GM19455 (cell line): Measurements from ENCODE around the gene CCDC70.
"Not testable (repeated sequence)": the region's sequence is repeated elsewhere in the genome, so short reads cannot be mapped to it uniquely, and the experiment has no call there.

ENCODE experiments used
- ATAC-seq: cut with Tn5 transposase; IDR thresholded peaks from one replicate; pipeline ENCODE4 v1.9.1; 2021; ENCODE audit not compliant: unreplicated experiment

Gene CCDC70

DNA sequence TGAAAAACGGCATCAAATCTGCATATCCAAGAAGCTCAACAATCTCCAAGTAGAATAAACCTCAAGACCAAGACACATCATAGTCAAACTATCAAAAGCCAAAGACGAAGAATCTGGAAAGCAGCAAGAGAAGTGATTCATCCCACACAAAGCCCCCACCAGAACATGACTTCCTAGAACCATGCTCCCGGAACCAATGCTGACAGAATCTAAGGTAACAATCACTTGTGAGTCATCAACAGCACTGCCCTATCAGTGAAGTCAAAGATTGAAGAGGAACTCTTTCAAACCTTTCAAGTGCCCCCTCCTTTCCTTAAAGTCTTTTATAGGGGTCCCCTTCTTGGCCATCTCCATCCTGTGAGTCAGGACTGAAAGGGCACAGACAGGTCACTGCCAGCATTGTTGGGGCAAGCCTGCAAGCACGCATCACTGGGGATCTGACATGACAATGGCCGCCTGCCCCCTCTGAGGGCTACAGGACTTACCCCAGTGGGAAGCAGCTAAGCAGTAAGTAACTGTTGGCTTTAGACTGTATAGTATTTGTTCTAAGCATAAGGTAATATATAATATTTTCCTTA, at the start of gene CCDC70:
TSS of gene CCDC70 (plus strand) at position 247 of the 578 bp plus-strand sequence. CDS start 3,443 bp downstream, outside the sequence.
- ATAC-seq: no peak

DNA sequence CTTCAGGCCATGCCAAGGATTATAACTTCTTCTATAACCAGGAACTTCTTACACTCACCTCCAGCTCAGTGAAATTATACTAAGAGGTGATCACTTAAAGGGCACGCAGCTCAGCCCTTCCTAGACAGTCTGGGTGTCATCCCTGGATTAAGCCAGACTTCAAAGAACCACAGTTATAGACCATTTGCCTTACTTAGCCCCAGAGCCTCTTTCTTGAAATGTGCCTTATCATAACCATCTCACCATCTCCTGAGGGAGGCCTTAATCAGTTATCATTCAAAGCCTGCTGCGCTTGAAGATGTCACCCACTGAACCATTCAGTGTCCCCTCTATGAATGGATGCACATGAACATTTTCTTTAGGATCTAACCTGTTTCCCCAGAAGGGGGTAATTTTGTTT, 47.7 kb upstream of the CCDC70 start:
- no peak for ATAC-seq

DNA sequence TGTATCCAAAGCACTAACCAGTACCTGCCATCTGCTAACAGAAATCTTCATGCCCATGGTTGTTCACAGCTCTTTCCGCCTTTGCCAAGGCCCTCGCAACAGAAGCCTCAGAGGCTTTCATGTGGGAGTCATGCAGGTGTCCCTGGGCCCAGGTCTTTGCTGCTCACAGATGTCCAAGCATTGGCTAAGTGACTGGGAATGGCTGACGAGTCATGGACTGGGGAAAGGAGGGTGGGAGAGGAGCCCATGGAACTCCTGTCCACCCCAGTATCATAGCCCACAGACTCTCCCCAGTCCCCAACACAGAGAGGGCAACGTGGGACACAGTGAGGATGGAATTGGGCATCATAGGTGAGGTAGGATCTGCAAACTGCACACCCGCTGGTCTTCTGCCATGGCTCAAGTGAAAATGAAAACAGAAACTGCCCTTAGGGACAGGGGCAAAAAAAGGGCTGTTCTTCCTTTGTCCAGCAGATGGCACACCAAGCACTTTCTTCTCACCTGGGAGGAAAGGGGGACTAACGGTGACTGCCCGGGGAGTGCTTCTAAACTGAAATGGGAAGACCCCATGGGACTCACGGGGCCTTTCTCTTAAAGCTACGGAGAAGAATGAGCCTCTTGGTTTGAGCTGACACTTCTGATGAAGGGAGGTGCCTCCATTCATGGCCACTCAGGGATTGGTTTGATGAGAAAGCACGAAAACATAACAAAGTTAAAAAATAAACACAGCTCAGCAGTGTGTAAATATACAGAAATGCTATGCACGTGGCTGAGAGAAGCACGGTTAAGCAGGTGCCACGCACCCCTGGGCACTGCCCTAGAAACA, 46.7 kb upstream of the CCDC70 start:
- peak; percentile 81 for ATAC-seq

DNA sequence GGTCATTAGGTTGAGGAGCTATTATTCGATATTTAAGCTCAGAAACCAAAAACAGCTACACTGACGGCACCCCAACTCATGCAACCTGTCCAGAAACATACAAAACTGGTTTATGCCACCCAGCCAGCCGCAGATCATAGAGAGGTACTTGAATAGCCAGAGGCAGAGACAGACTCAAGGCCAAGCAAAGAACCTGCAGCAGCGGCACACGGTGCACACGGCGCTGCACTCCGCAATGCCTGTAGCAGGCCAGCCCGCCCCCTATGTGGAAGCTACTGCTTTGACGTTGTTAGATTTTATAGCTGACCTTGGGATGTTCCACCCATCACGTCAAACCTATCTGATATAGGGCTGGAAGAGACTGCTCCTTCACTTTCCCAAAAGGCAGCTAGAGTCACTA, 45.9 kb upstream of the CCDC70 start:
- ATAC-seq: no peak

DNA sequence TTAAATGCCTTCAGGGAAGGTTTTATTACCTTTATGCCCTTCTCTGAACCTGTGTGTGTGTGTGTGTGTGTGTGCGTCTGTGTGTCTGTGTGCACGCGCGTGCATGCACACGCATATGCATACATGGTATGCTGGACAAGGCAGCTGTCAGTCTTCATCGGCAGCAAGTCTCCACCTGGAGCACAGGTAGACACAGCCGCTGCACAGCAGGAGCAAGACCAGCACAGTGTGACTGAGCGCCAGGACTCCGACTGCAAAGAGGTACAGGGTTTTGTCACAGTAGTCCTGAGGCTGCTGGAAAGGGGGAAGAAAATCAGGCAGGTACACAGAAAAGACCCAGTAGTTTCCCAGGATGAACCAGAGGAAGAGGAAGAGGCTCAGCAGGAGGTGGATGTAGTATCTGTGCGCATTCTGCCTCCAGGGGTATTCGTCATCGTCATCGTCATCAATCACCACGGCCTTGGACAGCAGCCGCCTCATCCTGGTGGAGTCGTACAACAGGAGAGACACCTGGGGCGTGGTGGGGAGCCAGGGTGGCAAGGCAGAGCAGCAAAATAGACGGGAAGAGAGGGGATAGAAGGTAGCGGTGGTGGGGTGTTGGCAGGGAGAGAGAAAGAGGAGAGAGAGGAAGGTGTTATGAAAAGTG, 45.0 kb upstream of the CCDC70 start:
- no peak for ATAC-seq

DNA sequence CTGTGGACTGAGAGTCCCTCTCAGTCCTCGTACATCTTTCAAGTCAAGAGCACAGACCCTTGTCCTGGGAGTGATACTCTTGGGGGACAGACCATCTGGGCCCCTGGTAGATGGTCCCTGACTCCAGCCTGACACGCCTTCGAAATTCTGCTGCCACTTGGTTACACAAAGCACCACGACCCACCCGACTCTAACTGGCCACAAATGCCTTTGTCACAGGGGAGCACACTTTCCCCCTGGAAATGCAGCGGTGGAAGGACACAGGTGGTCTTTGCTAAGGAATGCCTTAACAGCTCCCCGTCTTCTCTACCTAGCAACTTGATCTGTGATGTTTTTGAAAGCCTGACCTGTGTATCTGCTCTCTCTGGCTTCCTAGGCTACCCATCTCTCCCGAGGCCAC, 44.1 kb upstream of the CCDC70 start:
- ATAC-seq: no peak

DNA sequence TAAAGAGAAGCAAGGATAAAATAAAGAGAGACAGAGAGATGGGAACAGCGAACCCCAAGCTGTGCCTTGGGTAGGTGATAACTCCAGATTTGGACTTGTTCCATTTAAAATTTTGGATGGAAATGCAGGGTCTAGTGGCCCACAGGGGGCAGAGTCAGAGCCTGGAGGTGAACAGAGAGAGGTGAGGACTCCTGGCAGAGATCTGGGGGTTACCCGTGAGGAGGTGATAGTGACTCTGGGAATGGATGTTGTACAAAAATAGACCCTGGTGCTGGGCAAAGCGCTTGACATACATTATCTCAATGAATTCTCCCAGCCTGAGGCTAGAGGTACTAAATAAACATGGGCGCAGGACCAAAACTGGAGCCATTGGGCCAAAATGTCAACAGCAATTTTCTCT, 43.5 kb upstream of the CCDC70 start:
- ATAC-seq: no peak

DNA sequence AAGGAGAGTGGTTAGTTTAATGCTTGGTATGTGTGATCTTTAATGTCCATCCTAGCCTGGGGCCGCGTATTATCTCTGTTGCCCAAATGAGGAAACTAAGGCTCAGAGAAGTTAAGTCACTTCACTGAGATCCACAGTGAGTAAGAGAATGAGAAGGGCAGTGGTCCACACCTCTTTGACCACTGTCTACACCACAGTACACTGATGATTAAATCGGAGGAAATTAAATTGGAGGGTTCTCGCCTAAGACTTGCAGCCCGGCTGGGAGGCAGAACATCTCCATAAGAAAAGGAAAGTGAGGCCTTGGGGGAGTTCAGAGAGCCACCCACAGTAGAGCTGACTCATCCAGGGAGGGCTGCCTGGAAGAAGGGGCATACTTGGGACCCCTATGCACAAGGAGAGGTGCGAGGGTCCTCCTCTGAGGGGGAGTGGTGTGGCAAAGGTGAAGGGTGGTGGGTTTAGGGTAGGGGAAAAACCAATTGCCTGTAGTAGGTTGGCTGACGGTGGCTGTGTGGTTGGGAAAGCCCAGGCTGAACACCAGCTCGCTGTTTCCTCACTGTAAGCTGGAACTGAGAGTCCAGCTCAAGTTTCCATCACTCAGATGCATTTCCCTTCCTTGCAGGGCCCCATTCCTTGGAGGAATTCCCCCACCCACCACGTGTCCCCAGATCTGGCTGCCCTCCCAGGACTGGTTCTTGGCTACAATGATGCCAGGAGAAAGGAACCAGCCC, 42.8 kb upstream of the CCDC70 start:
- no peak for ATAC-seq

DNA sequence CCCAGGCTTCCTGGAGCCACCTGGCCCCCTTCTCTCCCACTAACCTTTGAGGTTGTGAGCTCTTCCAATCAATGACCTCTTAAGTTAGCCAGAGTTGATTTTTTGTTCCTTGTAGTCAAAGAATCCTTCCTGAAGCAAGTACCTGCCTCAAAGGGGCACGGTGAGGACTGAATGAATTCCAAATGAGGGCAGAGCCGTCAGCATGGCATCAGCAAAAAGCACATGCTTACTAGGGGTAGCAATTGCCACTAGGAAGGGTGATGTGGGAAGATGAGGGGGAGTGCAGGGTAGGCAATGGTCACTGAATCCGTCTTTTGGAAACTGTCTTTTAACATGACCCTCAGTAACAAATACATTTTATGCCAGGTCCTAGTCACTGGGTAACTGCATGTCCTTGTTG, 42.2 kb upstream of the CCDC70 start:
- no peak for ATAC-seq

DNA sequence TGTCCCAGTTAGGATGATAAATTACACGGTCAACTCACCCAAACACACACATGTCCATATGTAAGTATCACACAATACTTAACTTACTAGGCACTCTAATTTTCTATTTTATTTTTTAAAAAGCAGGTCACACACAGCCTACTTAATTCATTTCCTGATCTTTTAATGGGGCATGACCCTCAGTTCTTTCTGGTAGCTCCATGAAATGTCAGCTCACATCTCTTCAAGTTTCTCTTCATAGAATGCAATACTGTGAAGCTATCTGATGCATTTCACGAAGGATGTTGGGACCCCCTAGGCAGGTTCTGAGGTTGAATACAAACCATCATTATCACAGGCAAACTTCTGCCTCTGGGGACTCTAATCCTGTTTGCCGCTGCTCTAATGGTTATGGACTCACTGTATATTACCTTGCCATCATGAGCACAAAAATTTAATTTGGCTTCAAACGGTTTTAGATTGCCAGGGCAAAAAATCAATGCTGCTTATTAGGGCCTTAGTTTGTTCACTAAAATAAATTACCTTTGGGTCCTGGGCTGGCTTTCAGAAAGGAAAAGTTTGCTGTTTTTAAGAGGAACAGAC, 41.7 kb upstream of the CCDC70 start:
- no peak for ATAC-seq

DNA sequence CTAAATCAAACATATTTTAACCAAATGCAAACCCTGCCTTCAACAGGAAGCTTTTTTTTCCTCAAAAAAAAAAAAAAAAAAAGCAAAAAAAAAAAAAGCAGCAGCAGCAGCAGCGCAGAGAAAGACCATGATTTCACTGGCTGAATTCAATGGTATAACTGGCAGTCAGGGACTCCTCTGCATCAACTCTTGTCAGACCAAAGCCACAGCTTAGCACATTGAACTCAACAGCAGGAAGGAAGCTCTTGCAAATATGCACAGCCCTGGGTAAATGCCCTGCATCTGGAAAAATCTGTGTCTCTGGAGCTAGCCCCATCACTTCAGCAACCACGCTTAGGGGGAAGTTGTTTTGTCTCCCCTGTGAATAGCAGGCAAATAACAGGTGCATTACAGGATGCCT, 40.2 kb upstream of the CCDC70 start:
- no peak for ATAC-seq

DNA sequence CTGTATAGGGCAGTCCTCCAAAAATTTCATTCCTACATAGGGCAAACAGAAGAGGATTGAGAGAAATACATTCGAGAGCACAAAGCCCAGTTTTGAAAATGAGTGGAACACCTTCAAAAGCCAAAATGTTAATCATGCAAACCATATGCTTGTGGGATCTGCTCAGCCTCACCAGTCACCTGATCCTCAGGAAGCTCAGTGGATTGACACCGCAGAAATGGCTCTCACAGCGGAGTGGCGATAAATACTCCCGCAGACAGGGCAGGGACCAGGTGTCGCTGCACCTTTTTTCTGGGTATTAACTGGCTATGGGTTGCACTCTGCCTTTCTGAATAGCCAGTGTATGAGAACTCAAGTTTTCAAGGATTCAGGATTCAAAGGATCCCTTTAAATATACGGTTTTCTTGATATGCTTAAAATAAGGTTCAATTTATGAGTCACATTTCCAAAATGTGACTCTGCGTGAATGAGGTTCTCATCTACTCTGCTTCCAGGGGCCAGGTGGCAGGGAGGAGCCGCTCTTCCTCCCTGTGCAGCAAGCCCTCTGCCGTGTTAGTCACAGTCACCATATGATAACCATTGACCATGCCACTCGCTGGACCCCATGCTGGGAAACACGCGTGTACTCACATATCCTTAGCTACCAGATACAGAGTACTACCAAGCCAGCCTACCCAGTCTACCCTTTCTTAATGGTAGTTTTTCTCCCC, 39.5 kb upstream of the CCDC70 start:
- no peak for ATAC-seq

DNA sequence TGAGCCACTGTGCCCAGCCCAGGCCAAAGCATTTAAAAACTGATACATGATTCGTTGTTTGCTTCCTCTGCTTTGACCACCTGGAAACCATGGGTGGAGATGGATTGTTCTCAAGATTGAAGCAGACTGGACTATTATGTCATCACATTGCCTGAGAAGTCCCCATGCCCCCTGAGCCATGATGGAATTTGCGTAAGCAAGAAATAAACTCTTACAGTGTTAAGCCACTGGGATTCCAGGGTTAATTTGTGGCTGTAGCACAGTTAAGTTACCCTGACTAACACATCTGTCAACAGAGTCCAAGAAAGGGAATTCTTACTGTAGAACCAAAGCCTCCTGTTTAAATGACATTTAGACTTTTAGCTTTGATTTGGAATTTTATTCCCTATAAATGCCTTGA, 38.4 kb upstream of the CCDC70 start:
- ATAC-seq: no peak

DNA sequence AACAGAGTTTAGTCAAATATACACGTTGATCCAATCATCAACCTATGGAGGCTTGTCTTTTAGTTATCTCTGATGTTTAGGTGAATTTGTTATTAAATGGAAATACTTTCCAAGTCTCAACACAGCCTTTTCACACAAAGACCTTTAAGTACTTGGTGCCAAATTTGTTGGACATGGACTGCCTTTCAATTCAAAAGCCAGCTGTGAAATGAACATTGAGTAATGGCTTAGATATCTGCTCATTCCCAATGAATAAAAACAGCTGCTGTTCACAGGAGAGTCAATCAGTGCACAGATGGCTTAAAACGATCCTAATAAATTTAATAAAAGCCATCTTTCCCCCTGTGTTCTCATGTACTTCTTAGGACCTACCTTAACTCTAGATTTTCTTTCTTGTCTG, 37.9 kb upstream of the CCDC70 start:
- ATAC-seq: no peak

DNA sequence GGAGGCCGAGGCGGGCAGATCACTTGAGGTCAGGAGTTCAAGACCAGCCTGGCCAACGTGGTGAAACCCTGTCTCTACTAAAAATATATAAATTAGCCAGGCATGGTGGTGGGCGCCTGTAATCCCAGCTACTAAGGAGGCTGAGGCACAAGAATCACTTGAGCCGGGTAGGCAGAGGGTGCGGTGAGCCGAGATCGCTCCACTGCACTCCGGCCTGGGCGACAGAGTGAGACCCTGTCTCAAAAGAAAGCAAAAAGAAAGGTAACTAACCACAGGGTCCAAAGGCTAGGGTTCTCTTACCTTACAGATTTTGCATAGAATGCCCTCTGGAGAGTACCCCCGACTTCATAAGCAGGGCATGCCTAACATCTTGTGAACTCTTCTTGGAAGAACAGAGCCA, 37.1 kb upstream of the CCDC70 start:
- not testable (repeated sequence) for ATAC-seq

DNA sequence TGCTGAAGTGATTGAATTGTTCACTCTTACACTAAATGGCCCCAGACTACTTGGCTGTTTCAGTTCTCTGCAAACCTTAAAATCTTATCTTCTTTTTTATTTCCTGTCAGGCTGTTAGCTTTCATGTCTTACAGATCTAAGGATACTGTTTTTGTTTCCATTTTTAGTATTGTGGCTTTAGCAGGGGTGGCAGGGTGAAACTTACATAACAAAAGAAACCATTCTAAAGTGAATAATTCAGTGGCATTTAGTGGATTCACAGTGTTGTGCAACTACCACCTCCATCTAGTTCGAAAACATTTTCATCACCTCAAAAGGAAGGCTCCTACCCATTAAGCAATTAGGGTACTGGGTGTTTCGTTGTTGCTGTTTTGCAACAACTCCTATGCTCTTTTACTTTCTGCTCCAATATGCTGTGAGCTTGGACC, 36.6 kb upstream of the CCDC70 start:
- no peak for ATAC-seq

DNA sequence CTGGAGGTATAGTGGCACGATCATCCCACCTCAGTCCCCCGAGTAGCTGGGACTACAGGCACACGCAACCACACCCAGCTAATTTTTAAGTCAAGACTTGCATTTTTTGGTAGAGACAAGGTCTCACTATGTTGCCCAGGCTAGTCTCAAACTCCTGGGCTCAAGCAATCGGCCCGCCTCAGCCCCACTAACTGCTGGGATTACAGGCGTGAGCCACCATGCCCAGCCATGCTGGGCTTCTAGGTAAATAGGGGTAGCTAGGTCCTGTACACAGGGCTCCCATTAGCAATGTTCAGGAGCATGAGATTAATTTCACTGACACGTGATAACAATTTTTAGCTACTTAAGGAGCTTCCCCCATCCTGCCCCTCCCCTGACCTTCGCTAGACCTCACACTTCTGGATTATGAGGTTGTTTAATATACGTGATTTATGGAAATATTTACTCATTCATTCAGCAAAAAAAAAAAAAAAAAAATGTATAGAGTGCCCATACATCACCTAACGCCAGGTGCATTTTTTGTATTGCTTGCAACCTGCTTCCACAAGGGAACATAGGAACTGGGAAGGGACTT, 36.0 kb upstream of the CCDC70 start:
- no peak for ATAC-seq

DNA sequence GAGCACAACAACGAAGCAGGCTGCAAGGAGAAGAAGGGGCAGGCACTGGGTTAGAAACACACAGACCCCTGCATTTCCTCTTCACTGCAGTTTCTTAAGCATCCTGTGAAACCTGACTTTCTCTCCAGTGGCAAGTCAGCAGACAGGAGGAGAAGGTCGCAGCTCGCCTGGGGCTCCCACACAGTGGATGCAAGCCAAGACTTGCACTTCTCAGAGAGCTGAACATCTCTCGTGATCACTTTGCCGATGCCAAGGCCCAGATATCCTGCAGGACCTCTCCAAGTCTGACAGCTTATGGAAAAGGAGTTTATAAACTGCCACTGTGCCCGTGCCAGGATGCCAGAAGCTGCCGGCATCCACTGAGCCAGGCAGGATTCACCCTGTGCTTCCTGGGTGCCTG, 35.2 kb upstream of the CCDC70 start:
- no peak for ATAC-seq

DNA sequence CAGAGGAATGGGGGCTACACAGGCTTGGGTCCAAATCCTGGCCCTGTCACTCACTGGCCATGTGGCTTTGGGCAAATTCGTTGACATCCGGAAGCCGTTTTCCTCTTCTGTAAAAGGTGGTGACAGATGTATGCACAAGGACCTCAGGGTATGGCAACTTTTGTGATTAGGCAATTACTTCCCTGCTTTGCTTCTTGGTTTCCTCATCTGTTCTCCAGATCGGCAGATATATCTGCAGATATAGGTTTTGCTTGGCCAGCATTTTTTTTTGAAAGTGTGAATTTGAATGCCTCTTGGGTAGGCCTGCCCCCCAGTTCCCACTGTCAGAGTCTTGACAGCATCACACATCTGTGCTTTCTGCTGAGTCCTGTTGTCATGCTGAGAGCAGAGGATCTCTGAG, 34.5 kb upstream of the CCDC70 start:
- ATAC-seq: no peak
